Gastroesophageal sphincter (tissue), 3 donors: ENCODE results near the gene FHIT.

Source experiments
- CTCF ChIP-seq, 4 experiments: fragments of 200-600 bp in 2 of 4; fragments of 450-650 bp in 2 of 4; sonication (generic) in 1 of 4; IDR thresholded peaks; one replicate each; pipeline ENCODE4 v1.5.1; 2017 to 2019; ENCODE audit warnings: antibody characterized with exemption in 4 of 4, mild to moderate bottlenecking in 2 of 4, moderate library complexity in 2 of 4
- EP300 ChIP-seq: sonication (generic); formaldehyde crosslinking; IDR thresholded peaks from one replicate; pipeline ENCODE4 v1.6.1; 2017; ENCODE audit warnings: antibody characterized with exemption, mild to moderate bottlenecking
- POLR2A ChIP-seq, 2 donors: fragments of 450-650 bp; IDR thresholded peaks; one replicate each; pipeline ENCODE4 v1.6.1; 2017; ENCODE audit warnings: antibody characterized with exemption in 2 of 2, mild to moderate bottlenecking in 2 of 2, moderate library complexity in 1 of 2
- POLR2AphosphoS5 ChIP-seq: sonication (generic); formaldehyde crosslinking; IDR thresholded peaks from one replicate; pipeline ENCODE4 v1.6.1; 2017; ENCODE audit warnings: antibody characterized with exemption

GRCh38 chr3:60829058-60829457, 422.2 kb downstream of the FHIT start:
- TF ChIP-seq POLR2A (IDR thresholded peaks at IDR 0.05) (no peak), CTCF (IDR thresholded peaks at IDR 0.05) (no peak), POLR2AphosphoS5 (no peak), EP300 (no peak)
